Measurements from ENCODE around the gene ANK2.

DNA sequence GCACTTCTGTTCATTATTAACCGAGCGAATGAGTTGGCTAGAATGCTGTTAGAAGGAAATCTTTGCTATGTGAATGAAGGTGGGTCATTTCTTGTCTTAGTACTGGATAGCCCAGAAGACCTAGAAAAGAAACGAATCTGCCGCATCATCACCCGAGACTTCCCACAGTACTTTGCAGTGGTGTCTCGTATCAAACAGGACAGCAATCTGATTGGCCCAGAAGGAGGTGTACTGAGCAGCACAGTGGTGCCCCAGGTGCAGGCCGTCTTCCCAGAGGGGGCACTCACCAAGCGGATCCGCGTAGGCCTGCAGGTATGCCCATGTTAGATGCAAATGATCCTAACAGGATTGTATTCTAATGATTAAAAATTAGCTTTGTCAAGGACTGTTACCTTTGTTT is 286.3 kb downstream of the ANK2 start:
- TF ChIP-seq, protein P1, sequence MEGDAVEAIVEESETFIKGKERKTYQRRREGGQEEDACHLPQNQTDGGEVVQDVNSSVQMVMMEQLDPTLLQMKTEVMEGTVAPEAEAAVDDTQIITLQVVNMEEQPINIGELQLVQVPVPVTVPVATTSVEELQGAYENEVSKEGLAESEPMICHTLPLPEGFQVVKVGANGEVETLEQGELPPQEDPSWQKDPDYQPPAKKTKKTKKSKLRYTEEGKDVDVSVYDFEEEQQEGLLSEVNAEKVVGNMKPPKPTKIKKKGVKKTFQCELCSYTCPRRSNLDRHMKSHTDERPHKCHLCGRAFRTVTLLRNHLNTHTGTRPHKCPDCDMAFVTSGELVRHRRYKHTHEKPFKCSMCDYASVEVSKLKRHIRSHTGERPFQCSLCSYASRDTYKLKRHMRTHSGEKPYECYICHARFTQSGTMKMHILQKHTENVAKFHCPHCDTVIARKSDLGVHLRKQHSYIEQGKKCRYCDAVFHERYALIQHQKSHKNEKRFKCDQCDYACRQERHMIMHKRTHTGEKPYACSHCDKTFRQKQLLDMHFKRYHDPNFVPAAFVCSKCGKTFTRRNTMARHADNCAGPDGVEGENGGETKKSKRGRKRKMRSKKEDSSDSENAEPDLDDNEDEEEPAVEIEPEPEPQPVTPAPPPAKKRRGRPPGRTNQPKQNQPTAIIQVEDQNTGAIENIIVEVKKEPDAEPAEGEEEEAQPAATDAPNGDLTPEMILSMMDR (IDR thresholded peaks at IDR 0.05): no peak
- no peak for TF ChIP-seq POLR2AphosphoS5 (IDR thresholded peaks at IDR 0.05)
